ENCODE measurements around the gene WDR38.

GRCh38 chr9:124885551-124885950, 32.3 kb downstream of the WDR38 start:
- no peak for TF ChIP-seq CTCF (optimal IDR thresholded peaks at IDR 0.05 in 1 of 3, IDR thresholded peaks at IDR 0.05 in 1 of 3, conservative IDR thresholded peaks at IDR 0.05 in 1 of 3; ENCODE audit: extremely low read depth in 1 of 3, insufficient read depth in 2 of 3, low read length in 3 of 3)
- TF ChIP-seq EZH2 (IDR thresholded peaks at IDR 0.05; ENCODE audit: low read length) = no peak

Measured in keratinocyte (primary cell).